H4 (cell line): ENCODE measurements around the gene HOXC10. TPM values are rescaled to one million over a fixed set of nuclear protein-coding genes. Genes with fewer than 3 reads are reported as not detected.

ENCODE experiments used
- DNase-seq: peaks from one replicate; pipeline ENCODE4 v3.0.0-alpha.2; 2015; ENCODE audit warnings: low spot score
- total RNA-seq: library from RNA; depleted of rRNA; stranded (reverse); fragments of >200 nt; shearing (Covaris generic); gene quantifications from 2 replicates; pipeline ENCODE4 v1.2.3, GENCODE V29; 2014

Gene HOXC10
- total RNA-seq, 1 experiment from 2014 or later = 8.7 TPM

- no peak for DNase-seq
Observed at GRCh38 chr12:53977596-53978445, 7.1 kb upstream of the HOXC10 start.

GRCh38 chr12:53978477-53979356, 6.2 kb upstream of the HOXC10 start:
- no peak for DNase-seq

GRCh38 chr12:53980104-53980801, 4.7 kb upstream of the HOXC10 start:
- DNase-seq = no peak

- DNase-seq = no peak
Observed at GRCh38 chr12:53980802-53981496, 4.0 kb upstream of the HOXC10 start.

GRCh38 chr12:53981634-53982565, 3.0 kb upstream of the HOXC10 start:
- DNase-seq = no peak

GRCh38 chr12:53982648-53983567, 2.0 kb upstream of the HOXC10 start:
- no peak for DNase-seq

GRCh38 chr12:53983568-53983949, 1.4 kb upstream of the HOXC10 start:
- DNase-seq = no peak

GRCh38 chr12:53983950-53984572, 885 bp upstream of the HOXC10 start:
- DNase-seq = no peak

- DNase-seq = no peak
Observed at GRCh38 chr12:53985692-53985993, 697 bp downstream of the HOXC10 start.

- peak; percentile 51 for DNase-seq
Observed at GRCh38 chr12:53985994-53986685, 1.2 kb downstream of the HOXC10 start.

- no peak for DNase-seq
Observed at GRCh38 chr12:53986686-53987483, 1.9 kb downstream of the HOXC10 start.

- no peak for DNase-seq
Observed at GRCh38 chr12:53987787-53988230, 2.9 kb downstream of the HOXC10 start.

- DNase-seq = no peak
Observed at GRCh38 chr12:53988541-53989226, 3.7 kb downstream of the HOXC10 start.

GRCh38 chr12:53989227-53990113, 4.5 kb downstream of the HOXC10 start:
- DNase-seq = peak; percentile 59

GRCh38 chr12:53990311-53991076, 5.5 kb downstream of the HOXC10 start:
- DNase-seq = no peak
